NCI-H2081 (cell line): ENCODE data around the gene ESF1.
"Not testable (repeated sequence)": the region's sequence is repeated elsewhere in the genome, so short reads cannot be mapped to it uniquely, and the experiment has no call there.

Source experiments
- DNase-seq, 2 experiments: peaks; one replicate each; lab custom pipeline; 2025; lab: John Stamatoyannopoulos, UW

The ESF1 gene

GRCh38 chr20:13739731-13740649 is 44.7 kb downstream of the ESF1 start:
- no peak for DNase-seq

- not testable (repeated sequence) for DNase-seq
Measured at GRCh38 chr20:13738187-13738586, 46.5 kb downstream of the ESF1 start.

- no peak for DNase-seq
Measured at GRCh38 chr20:13736436-13737191, 48.1 kb downstream of the ESF1 start.

DNA sequence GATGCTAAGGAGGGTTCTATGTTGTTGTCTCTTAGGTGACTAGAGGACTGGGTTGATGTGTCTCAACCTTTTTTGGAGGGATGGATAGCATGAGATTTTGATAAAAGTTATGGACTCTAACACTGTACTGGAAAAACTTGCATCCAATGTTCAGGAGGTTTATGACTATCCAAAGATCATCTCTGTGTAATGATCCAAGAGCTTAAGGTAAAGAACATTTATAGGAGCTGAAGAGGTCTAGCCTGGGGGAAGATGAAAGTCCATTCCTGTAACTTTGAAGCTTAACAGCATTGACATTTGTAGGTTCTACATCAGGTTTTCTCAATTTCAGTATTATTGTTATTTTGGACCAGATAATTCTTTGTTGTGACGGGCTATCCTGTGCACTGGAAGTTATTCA is 48.9 kb downstream of the ESF1 start:
- no peak for DNase-seq

- DNase-seq = no peak
Measured at GRCh38 chr20:13723011-13723410, 61.7 kb downstream of the ESF1 start.

GRCh38 chr20:13718171-13718570 is 66.5 kb downstream of the ESF1 start:
- DNase-seq = no peak

DNA sequence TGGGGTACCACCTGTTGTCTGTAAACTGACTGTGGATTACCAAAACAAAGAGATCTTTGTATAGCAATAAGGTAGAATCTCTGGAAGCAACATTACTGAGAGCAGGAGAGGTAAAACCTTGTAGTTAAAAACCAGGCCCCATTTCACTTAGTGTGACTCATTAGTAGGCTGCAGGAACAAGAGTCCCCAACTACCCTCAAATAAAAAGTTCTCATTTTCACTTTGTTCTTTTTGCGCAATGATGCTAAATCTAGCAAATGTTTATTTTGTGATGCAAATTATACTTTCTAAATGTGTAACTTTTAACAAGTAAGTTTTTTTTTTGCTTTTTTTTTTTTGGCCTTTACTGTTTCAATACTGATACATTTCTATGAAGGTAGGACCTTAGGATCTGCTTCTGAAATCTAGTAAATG is 67.1 kb downstream of the ESF1 start:
- no peak for DNase-seq

- DNase-seq = no peak
Measured at GRCh38 chr20:13715171-13715570, 69.5 kb downstream of the ESF1 start.

GRCh38 chr20:13708234-13708633 is 76.5 kb downstream of the ESF1 start:
- no peak for DNase-seq

- no peak for DNase-seq
Measured at GRCh38 chr20:13703265-13703664, 81.5 kb downstream of the ESF1 start.

- DNase-seq = no peak
Measured at GRCh38 chr20:13701486-13701885, 83.2 kb downstream of the ESF1 start.

- DNase-seq = no peak
Measured at GRCh38 chr20:13700761-13701160, 84.0 kb downstream of the ESF1 start.

GRCh38 chr20:13694420-13695150 is 90.1 kb downstream of the ESF1 start:
- DNase-seq = no peak

GRCh38 chr20:13692802-13693736 is 91.7 kb downstream of the ESF1 start:
- DNase-seq = no peak

GRCh38 chr20:13690943-13691342 is 93.8 kb downstream of the ESF1 start:
- DNase-seq = no peak

DNA sequence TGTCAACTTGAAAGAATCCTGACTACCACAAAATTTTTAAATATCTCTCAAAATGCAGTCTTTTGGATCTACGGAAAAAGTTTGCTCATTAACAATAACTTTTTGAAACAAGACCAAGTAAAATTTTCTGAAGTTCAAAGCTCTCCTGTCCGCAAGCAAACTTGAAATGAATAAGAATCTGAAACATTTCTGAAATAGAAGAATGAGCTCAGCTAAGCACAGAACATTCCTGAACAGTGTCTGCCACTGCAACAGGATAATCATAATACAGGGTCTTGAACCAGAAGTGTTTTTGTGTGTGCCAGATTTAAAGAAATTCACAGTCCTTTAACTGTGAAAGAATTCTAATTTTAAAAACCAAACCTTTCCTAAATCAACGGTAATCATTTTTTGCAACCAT is 96.9 kb downstream of the ESF1 start:
- DNase-seq = no peak

DNA sequence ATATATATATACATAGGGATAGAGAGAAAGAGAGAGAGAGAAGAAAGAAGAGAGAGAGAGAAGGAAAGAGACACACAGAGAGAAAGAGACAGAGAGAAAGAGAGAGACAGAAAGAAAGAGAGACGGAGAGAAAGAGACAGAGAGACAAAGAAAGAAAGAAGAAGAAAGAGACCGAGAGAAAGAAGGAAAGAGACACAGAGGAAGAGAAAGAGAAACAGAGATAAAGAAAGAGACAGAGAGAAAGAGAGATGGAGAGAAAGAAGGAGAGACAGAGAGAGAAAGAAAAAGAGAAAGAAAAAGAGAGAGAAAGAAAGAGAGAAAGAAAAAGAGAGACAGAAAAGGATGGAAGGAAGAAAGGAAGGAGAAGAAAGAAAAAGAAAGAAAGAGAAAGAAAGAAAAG is 99.1 kb downstream of the ESF1 start:
- DNase-seq = no peak

DNA sequence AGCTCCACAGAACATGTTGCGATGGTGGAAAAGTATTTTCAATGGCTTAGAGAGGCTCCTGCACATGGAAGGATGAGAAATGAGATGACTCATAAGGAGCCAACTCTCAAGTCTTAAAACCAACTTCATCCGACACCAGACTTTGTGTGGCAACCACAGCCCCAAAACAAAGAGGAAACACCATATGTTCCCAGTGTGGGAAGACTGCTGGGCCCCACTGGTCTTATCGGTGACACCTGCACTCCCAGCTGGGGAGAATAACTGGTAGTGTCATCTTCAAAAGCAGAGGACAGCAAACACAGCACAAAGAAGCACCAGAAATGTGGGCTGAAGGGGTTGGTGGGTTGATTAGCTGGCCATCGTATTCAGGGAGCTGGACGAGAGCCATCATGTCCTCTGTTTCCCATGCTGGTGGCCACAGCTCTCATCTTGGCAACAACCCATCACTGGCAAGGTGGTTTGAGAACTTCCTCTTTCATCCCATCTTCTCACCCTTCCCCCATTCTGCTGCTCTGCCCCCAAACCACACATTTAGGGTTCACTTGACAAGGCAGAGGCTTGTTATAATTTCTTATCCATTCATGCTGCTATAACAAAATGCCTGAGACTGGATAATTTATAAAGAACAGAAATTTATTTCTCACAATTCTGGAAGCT is 100.0 kb downstream of the ESF1 start:
- DNase-seq = no peak

DNA sequence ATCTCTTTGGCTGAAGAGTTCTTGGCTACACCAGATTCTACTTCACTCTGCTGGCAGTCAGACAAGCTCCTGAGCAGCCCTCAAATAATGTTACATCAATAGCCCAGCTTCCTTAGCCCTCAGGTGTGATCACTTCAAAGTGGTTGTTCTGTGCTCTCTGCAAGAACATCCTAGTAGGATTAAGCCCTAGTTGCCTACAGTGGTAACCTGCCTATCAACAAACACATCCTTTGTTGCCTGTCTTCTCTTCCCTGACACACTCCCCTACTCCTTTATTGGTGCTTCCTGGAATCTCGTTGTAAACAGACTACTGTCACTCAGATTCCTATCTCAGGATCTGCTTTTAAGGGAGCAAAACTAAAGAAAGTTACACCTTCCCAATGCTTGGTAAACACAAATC is 100.9 kb downstream of the ESF1 start:
- no peak for DNase-seq

- DNase-seq = no peak
Measured at GRCh38 chr20:13681248-13682125, 103.2 kb downstream of the ESF1 start.
